HL-60 (cell line): ENCODE results near the gene SUSD1.

Source experiments
- DNase-seq, 2 experiments: peaks; one replicate each; pipeline ENCODE4 v3.0.0-alpha.2; 2010 to 2020; ENCODE audit warnings: low read depth in 1 of 2, low spot score in 1 of 2
- H3K27ac ChIP-seq: fragments of 250-450 bp; sonication (Bioruptor Pico); replicated peaks from 2 replicates; pipeline ENCODE4 v1.5.1; 2020; ENCODE audit warnings: mild to moderate bottlenecking, moderate library complexity
- H3K27me3 ChIP-seq: fragments of 250-450 bp; sonication (Bioruptor Pico); 2 replicates; pipeline ENCODE4 v1.5.1; 2021; ENCODE audit warnings: mild to moderate bottlenecking, moderate library complexity; ENCODE audit not compliant: insufficient read depth, poor library complexity, severe bottlenecking
- H3K4me3 ChIP-seq: replicated peaks from 2 replicates; pipeline ENCODE4 v1.5.1; 2011; ENCODE audit warnings: mild to moderate bottlenecking, control low read depth, low read length; ENCODE audit not compliant: insufficient read depth
- CTCF ChIP-seq: IDR thresholded peaks from one replicate; pipeline ENCODE4 v1.5.1; 2011; ENCODE audit warnings: low read length, control low read depth, inconsistent platforms; ENCODE audit not compliant: insufficient read depth
- GABPA ChIP-seq: IDR thresholded peaks from 2 replicates; pipeline ENCODE4 v1.6.1; 2012; ENCODE audit warnings: low read depth
- POLR2AphosphoS5 ChIP-seq: IDR thresholded peaks from 2 replicates; pipeline ENCODE4 v1.6.1; 2012; ENCODE audit warnings: low read depth
- REST ChIP-seq: IDR thresholded peaks from 2 replicates; pipeline ENCODE4 v1.6.1; 2012; ENCODE audit warnings: low read depth; ENCODE audit not compliant: insufficient replicate concordance
- SPI1 ChIP-seq: IDR thresholded peaks from 2 replicates; pipeline ENCODE4 v1.6.1; 2012; ENCODE audit warnings: low read depth, mild to moderate bottlenecking, borderline replicate concordance

SUSD1 gene

GRCh38 chr9:111999319-111999718 lies 175.8 kb downstream of the SUSD1 start:
- Histone ChIP-seq H3K27ac (no peak overlapping the region), H3K4me3 (no peak overlapping the region), H3K27me3 (no peaks in the 10 kb centered on the region)
- TF ChIP-seq POLR2AphosphoS5: no peak
- TF ChIP-seq REST: no peak
- TF ChIP-seq GABPA: no peak
- TF ChIP-seq SPI1: no peak
- no peak for TF ChIP-seq CTCF
- DNase-seq: no peak

- H3K27me3 ChIP-seq: no peaks in the 10 kb centered on the region
- no peak overlapping the region for H3K27ac ChIP-seq
- no peak for DNase-seq
- TF ChIP-seq CTCF (no peak), POLR2AphosphoS5 (no peak), REST (no peak), GABPA (no peak)
- H3K4me3 ChIP-seq: no peak overlapping the region
Observed at GRCh38 chr9:111997831-111998230, 177.3 kb downstream of the SUSD1 start.

- no peak overlapping the region for H3K27ac ChIP-seq
- TF ChIP-seq GABPA: no peak
- no peak for TF ChIP-seq POLR2AphosphoS5
- TF ChIP-seq REST: no peak
- TF ChIP-seq SPI1: no peak
- no peak for TF ChIP-seq CTCF
- H3K4me3 ChIP-seq: no peak overlapping the region
- DNase-seq: no peak
- no peaks in the 10 kb centered on the region for H3K27me3 ChIP-seq
Observed at GRCh38 chr9:111994831-111995458, 180.2 kb downstream of the SUSD1 start.
